GM21717 (cell line): ENCODE measurements around the gene PRKAG2.

Source experiments
- ATAC-seq: cut with Tn5 transposase; IDR thresholded peaks from one replicate; pipeline ENCODE4 v1.9.1; 2021; ENCODE audit warnings: mild to moderate bottlenecking, moderate library complexity; ENCODE audit not compliant: unreplicated experiment

Gene PRKAG2

DNA sequence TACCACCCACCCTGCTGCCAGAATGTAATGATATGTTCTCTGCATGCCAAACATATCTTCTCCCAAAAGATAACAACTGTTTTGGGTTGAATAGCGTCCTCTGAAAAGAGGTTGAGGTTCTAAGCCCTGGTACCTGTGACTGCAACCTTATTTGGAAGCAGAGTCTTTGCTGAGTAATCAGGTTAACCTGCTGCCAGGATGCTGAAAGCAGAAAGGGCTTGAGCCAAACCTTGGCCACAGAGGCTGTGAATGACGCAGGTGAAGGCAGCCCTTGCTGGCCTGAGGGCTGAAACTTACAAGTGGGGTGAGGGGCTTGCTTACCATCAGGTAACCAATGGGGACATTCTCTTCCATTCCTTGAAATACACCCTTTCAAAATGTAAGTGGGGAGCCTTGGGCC, 205.4 kb downstream of the PRKAG2 start:
- no peak for ATAC-seq

DNA sequence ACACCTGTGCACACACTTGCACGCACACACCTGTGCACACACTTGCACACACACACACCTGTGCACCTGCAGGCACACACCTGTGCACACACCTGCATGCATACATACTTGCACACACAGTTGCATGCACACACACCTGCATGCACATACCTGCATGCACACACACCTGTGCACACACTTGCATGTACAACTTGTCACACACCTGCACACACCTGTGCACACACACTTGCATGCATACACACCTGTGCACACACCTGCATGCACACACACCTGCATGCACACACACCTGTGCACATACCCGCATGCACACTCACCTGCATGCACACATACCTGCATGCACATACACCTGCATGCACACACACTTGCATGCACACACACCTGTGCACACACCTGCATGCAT, 207.2 kb downstream of the PRKAG2 start:
- ATAC-seq = no peak

DNA sequence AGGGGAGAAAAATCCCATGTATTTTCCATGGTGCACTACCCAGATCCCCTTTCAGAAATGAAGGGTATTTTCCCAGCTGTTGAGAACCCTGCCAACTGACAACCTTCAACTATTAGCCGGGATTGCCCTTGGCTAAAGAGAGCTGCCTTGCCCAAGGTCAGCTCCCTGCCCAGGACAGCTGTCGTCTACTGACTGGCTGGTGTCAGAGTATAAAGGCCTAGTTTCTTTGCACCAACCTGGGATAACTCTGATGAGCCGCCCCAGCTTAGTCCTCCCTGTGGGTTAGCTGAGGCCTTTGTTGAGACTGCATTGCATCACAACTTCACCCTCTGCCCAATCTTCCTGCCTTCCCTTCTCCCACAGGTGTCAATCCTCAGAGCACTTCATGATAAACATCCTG, 210.0 kb downstream of the PRKAG2 start:
- ATAC-seq = no peak

DNA sequence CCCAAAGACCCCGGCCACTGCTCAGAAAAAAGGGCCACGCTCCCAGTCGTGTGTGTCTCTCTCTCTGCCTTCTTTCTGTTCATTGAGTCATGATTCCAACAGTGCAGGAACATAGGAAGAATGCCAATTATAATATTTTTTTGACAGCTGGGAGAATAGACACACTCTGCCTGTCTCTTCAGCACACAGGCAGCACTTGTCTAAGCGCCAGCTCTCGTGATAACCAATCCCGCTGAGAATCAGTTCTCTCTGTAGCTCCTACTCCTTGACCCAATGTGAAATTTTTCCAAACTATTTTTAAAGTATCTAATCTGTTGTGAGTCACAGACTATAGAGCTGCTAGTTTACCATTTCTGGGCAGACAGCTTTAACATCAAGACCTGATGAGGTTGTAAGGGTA, 211.5 kb downstream of the PRKAG2 start:
- ATAC-seq = no peak

DNA sequence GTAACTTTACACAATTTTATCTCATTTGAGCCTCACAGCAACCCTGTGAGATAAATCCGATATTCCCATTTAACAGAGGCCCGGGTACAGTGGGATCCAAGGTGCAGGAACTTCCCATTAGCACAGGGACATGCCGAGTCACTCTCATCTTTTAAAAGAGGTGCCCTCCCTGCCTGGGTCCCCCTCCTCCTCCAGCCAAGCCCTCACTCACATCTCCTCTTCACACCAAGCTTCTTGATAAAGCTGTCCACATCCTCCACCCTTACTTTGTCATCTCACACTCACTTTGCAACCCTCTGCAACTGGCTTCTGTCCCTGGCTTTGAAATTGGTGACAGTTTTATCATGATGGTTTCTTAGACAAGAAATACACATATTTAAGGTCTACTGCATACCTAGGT, 212.6 kb downstream of the PRKAG2 start:
- ATAC-seq = no peak

DNA sequence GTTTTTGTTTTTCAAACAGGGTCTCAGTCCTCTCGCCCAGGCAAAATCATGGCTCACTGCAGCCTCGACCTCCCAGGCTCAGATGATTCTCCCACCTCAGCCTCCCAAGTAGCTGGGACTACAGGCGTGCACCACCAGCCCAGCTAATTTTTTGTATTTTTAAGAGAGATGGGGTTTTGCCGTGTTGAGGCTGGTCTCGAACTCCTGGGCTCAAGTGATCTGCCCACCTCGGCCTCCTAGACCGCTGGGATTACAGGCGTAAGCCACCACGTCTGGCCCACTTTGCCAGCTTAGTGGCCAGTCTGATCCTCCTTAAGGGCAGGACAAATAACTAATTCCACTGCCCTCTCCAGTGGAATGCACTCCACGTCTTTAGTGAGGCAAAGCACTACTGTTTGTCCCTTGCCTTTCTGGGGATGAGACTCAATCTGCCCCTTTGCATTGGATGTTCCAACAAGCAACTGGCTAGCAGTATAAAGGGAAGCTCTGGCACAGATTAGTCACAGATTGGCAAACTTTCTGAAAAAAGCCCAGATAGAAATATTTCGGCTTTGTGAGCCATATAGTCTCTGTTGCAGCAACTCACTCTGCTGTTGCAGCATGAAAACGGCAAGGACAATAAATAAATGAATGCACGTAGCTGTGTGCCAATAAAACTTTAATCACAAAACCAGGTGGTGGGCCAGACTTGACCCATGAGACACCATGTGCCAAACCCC, 213.4 kb downstream of the PRKAG2 start:
- ATAC-seq = no peak

DNA sequence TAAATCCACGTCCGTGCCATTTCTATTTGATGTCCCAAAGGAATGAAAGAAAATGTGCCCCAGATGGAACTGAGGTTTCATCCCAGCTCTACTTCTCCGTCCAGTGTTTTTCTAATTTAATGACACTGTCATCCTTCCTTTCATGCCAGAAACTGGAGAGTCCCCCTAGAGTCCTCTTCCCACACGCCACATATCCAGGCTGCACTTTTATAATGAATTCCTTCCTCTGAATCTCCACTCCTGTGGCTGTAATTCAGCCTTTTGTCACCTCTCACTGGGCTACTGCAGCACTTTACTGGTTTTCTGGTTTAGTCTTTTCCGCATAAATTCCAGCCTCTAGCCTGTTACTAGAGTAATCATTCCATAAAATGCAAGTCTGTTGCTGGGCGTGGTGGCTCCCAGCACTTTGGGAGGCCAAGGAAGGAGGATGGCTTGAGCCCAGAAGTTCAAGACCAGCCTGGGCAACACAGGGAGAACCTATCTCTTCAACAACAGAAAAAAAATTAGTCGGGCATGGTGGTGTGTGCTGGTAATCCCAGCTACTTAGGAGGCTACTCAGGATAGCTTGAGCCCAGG, 214.6 kb downstream of the PRKAG2 start:
- ATAC-seq = no peak

DNA sequence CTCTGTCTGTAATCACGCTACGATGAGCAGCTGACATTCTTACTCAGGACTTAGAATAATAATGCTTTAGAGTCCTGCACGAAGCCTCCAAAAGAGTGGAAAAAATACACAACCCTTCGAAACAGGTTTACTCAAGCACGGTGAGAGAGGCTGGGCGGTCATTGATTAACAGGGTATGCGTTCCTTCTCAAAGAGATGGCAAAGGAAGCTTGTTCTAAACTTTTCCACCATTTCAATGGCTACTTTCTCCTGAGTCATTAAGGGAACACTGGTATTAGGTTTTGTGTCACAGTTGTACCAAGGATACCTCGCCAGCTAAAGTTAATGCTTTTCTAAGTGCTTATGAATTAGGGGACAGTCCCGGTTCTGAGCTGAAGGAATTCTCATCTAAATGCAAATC, 215.3 kb downstream of the PRKAG2 start:
- no peak for ATAC-seq

DNA sequence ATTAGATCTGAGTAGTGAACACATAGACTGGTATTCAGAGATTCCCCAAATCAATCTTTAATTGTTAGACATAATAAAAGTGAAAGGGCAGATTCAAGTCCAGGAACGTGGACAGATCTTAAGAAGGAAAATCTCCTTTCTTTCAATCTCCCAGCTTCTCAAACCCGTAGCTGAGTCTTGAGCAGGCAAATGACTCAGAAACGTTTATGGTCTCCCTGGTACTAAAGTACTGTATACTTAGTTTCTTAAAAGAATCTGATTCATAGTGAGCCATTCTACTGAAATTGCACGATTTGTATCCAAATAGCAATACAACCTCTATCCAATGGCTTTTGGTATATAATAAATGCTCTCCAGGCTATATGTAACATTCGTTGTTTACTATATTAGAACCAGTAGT, 216.8 kb downstream of the PRKAG2 start:
- ATAC-seq = no peak

DNA sequence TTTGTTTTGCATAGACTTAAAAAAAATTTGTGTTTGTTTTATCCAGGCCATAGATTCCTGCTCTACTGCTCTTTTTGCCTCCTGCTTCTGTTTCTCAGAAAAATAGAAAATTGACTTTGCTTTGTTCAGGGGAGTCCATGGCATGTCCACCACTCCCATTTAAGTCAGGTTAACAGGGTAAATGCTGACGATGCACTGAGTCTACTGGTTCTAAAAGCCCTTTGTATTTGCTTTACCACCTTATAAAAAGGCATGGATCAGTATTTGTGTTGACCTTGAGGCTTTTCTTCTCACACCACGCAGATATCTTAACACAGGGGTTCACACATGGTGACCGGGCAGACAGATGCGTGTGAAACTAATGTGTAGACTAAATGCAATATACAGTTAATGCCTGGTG, 217.7 kb downstream of the PRKAG2 start:
- ATAC-seq = no peak

DNA sequence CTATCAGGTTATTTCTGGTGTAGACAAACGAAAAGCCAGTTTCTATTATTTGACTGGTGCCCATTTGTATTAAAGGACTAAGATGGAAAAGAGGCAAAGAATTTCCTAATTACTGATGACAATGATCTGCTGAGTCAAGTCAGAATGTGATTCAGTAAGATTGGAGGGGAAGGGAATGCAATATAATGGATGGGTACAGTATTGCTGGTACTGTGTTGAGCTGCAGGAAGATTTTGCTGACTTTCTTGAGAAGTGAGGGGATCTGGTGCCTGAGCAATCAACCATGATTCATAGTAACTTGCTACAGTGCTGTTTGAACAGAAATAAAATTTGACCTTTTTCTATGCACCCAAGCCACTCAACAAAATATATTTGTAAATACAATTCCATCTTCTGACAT, 218.1 kb downstream of the PRKAG2 start:
- ATAC-seq = no peak

DNA sequence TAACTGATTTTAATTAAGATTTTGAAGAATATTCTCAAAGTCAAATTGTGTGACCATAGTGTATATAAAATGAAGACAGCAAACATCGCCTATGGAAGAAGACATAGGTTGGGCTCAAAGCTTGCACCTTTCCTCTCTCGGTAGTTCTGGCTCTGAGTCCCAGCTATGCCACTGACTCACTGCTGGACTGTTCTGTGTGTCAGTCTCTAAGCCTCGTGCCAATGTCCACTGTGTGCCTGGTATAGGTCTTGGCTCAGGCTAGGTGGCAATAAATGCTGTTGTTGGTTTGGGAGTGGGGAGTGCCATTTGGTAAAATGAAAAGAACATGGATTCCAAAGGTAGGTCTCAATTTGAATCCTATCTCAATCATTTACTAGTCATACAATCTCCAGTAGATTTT, 219.7 kb downstream of the PRKAG2 start:
- ATAC-seq = no peak

DNA sequence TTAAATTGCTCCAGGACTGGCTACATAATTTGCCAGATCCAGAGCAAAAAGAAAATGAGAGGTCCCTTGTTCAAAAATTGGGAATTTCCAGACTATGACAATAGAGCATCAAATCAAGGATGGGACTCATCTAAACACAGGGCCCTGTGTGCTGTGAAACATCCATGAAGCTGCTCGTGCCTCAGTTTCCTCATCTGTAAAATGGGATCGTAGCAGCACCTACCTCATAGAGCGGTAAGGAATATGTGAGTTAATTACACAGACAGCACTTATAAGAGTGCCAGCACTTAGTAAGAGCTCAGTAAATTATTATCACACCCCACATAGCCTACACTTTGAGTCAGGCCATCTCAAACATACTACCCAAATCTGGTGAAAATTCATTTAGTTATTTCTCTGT, 221.4 kb downstream of the PRKAG2 start:
- no peak for ATAC-seq

DNA sequence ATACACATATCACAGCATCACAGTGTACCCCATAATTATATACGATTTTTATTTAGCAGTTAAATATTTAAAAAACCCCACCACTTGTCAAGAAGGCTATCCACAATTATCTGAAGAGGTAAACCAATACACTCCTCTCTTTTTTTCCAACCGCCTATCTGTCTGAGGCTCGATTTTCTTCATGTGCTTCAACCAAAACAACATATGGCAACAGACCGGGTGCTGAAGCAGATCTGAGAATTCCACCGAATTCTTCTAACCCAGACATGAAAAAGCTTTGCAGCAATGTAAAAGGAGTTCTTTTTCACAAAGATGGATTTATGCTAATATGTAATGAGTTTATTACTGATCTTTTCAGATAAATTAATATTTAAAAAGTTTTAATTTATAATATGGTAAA, 224.8 kb downstream of the PRKAG2 start:
- ATAC-seq = no peak

DNA sequence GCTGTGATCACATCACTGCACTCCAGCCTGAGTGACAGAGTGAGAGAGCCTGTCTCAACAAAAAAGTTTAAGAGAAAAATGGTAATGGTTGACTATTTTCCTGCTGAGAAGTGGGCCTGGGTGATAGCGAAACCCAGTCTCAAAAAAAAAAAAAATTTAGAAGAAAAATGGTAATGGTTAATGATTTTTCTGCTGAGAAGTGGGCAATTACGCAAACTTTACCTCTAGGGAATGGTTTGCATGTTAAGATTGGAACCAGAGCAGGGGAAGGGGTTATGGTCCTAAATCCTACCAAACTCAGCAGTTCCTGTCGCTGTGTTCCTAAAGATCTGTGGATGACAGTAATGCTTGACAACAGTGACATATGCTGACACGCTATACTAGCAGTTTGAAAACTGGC, 226.8 kb downstream of the PRKAG2 start:
- no peak for ATAC-seq

DNA sequence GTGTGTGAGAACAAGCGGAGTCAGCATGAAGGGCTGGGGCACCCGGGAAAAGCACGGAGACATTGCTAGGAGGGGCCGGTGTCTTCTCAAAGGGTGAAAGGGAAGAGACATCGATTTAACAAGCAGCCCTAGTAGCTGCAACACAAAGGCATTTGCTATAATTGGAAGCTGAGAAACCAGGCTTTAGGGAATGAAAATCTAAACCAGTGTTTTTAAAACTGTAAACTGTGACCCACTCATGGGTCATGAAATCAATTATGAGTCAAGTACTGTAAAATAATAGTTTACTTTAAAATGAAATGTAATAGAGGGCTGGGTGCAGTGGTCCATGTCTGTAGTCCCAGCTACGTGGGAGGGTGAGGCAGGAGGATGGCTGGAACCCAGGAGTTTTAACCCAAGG, 228.5 kb downstream of the PRKAG2 start:
- no peak for ATAC-seq

DNA sequence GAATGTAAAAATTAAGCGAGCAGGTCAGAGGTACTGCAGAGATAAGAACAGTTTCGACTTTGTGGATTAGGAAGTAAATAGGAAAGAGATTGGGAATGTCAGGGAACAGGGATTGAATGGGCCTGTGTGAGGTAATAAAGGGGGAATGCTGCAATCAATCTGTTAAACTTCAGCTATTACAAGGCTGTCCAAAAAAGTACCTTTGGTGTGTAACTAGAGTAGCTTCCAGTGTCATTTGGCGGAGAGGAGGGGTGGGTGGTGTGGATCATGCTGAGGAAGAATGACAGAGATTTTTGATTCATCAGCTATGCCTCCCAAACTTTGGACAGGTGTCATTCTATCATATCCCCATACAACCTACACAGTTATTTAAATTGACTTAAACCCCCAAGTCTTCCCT, 229.0 kb downstream of the PRKAG2 start:
- no peak for ATAC-seq

DNA sequence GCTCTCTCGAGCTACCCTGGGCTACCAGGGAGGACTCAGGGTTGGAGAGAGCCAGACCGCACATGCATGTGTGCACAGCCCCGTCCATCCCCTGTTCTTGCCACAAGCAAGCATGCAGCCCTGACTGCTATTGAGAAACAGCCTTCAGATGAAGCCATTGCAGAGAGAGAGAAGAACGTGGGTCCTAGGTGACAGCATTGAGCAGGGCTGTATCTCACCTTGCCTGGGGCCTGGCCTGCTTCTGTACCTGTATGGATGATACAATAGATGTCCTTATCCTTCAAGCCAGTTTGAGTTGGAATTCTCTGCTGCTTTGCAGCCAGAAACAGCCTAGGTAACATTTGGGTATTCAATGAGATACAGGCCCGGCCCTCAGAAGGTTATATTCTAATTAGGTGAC, 229.9 kb downstream of the PRKAG2 start:
- no peak for ATAC-seq

DNA sequence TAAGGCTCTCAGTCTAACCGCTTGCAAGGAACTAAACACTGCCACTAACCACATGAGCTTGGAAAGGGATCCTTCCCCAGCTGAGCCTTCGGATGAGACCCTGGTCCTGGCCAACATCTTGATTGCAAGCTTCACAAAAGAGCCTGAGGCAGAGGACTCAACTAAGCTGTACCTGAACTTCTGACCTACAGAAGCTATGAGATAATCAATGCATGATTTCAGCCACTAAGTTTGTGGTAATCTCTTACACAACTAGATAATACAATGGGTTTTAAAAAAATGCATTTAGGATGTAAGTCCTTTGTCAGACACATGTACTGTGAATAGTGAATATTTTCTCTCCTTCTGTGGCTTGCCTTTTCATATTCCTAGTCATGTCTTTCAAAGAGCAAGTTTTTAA, 231.6 kb downstream of the PRKAG2 start:
- no peak for ATAC-seq

DNA sequence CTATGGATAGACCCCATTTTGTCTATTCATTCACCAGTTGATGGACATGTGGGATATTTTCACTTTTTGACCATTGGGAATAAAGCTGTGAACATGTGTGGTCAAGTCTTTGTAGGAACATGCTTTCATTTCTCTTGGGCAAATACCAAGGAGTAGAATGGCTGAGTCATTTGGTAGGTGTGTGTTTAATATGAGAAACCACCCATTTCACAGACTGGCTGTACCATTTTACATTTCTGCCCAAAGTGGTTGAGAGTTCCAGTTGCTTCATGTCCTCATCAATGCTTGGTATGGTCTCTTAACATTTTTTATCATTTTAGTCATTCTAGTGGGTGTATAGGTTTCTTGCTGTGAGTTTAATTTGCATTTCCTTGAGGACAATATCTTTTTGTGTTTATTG, 232.4 kb downstream of the PRKAG2 start:
- ATAC-seq = no peak

DNA sequence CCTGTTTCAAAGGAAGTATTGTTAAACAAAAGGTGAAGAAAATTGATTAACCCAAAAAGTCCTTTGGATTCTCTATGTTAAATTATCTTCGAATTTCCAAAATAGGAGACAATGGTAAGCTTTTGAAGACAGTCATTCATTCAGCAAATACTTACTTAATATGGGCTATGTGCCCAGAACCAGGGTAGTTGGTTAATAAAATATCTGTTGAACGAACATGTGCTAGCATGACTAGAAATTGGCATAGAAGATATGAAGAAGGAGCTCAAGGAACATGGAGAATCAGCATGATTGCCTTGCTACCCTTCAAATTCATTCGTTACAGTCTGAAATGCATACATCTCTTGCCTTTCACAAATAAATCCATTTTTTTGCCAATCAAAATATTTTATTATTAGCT, 234.2 kb downstream of the PRKAG2 start:
- ATAC-seq = no peak

DNA sequence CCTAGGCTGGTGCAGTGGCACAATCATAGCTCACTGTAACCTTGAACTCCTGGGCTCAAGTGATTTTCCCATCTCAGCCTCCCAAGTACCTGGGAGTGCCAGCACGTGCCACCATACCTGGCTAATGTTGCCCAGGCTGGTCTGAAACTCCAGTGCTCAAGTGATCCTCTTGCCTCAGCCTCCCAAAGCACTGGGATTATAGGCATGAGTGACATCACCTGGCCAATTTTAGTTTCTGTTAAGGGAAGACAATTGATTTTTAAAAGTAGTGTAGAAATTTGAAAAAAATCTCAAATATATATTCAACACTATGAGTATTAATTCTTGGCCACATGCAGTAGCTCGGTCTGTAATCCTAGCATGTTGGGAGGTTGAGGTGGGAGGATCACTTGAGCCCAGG, 235.3 kb downstream of the PRKAG2 start:
- ATAC-seq = no peak

DNA sequence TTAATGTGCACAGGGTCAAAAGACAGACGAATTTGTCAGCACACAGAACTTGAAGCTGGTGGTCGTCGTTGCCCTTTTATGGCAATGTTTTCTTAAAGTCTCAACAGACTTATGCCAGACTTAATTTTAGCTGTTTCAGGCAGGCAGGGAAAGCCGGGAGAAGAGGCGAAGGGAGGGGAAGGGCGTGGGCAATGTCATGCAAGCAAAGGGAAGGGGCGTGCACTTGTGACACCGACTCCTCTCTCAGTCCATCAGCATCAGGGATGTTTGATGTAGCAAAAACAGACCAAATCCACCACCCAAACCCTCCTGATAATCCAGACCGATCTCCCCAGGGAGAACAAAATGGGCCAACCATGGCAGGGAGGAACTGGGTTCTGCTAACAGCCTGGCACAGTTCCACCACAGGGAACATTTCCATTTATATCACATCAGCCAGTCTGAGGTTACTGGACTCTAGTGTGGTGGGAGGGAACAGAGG, 239.1 kb downstream of the PRKAG2 start:
- ATAC-seq = no peak
